PC-9 (cell line): Measurements from ENCODE around the gene STAG3. TPM values are rescaled to one million over a fixed set of nuclear protein-coding genes. Genes with fewer than 3 reads are reported as not detected.

ENCODE experiments used
- BruUV-seq: library from RNA; stranded (reverse); fragments of 400-500 nt; replicated peaks from 2 replicates; lab custom pipeline; 2021; lab: Mats Ljungman, UMichigan
- CTCF ChIA-PET: fragments of 300-600 bp; sonication (Branson Sonifier 250); formaldehyde crosslinking; loops from one replicate; lab custom pipeline; 2022; ENCODE audit warnings: antibody characterized with exemption; lab: Charles Lee
- POLR2A ChIA-PET: fragments of 300-600 bp; sonication (Branson Sonifier 250); formaldehyde crosslinking; loops from one replicate; lab custom pipeline; 2022; ENCODE audit warnings: antibody characterized with exemption; ENCODE audit not compliant: unreplicated experiment; lab: Charles Lee
- DNase-seq, 2 experiments: peaks; one replicate each; pipeline versions ENCODE4 v3.0.0 to v3.0.0-alpha.2; 2015 to 2022; ENCODE audit warnings: mixed read lengths in 1 of 2
- H2AFZ ChIP-seq: fragments of 200-600 bp; sonication (generic); 2 replicates; pipeline ENCODE4 v1.8.1; 2017; ENCODE audit warnings: antibody characterized with exemption
- H3F3A ChIP-seq: fragments of 200-600 bp; sonication (generic); 2 replicates; pipeline ENCODE4 v1.8.1; 2017; ENCODE audit warnings: antibody characterized with exemption, mild to moderate bottlenecking, low read depth; ENCODE audit not compliant: insufficient read depth
- H3K27ac ChIP-seq: fragments of 200-600 bp; sonication (generic); 2 replicates; pipeline ENCODE4 v1.6.1; 2016; ENCODE audit warnings: mixed run types
- H3K27me3 ChIP-seq: fragments of 200-600 bp; sonication (generic); 2 replicates; pipeline ENCODE4 v1.6.1; 2016; ENCODE audit warnings: low read depth, mixed run types; ENCODE audit not compliant: insufficient read depth
- H3K36me3 ChIP-seq: fragments of 200-600 bp; sonication (generic); 2 replicates; pipeline ENCODE4 v1.6.1; 2016; ENCODE audit warnings: low read depth, mixed run types
- H3K4me1 ChIP-seq: fragments of 200-600 bp; sonication (generic); replicated peaks from 2 replicates; pipeline ENCODE4 v1.6.1; 2016; ENCODE audit warnings: mixed run types; ENCODE audit not compliant: insufficient read depth
- H3K4me2 ChIP-seq: fragments of 200-600 bp; sonication (generic); 2 replicates; pipeline ENCODE4 v1.6.1; 2017; ENCODE audit warnings: mixed run types
- H3K4me3 ChIP-seq: fragments of 200-600 bp; sonication (generic); 2 replicates; pipeline ENCODE4 v1.6.1; 2016; ENCODE audit warnings: mixed run types
- H3K79me2 ChIP-seq: fragments of 200-600 bp; sonication (generic); 2 replicates; pipeline ENCODE4 v1.6.1; 2017; ENCODE audit warnings: low read depth, mixed run types
- H3K9me2 ChIP-seq: fragments of 200-600 bp; sonication (generic); 2 replicates; pipeline ENCODE4 v1.8.1; 2017; ENCODE audit warnings: mild to moderate bottlenecking; ENCODE audit not compliant: insufficient read depth
- H3K9me3 ChIP-seq: fragments of 200-600 bp; sonication (generic); 2 replicates; pipeline ENCODE4 v1.8.1; 2016; ENCODE audit warnings: low read depth; ENCODE audit not compliant: insufficient read depth
- H4K20me1 ChIP-seq: fragments of 200-600 bp; sonication (generic); 2 replicates; pipeline ENCODE4 v1.8.1; 2017; ENCODE audit not compliant: insufficient read depth
- EZH2 ChIP-seq: fragments of 200-600 bp; sonication (generic); IDR thresholded peaks from 2 replicates; pipeline ENCODE4 v1.8.0; 2017; ENCODE audit warnings: antibody characterized with exemption, low read depth
- intact Hi-C: fragments of 100-400 bp; cut with micrococcal nuclease; formaldehyde crosslinking; loops from one replicate; pipeline ENCODE4 v1.10.0; 2022; ENCODE audit not compliant: unreplicated experiment
- total RNA-seq: library from RNA; stranded (reverse); gene quantifications from 2 replicates; pipeline ENCODE4 v1.2.3, GENCODE V29; 2021
- TF ChIP-seq, protein P1 (sequence below): fragments of 200-600 bp; sonication (generic); conservative IDR thresholded peaks from 2 replicates; pipeline ENCODE4 v1.6.1; 2017; ENCODE audit warnings: mixed run types, antibody characterized with exemption, mild to moderate bottlenecking, moderate library complexity

Gene STAG3
- total RNA-seq, 1 experiment from 2014 or later: 0.83 TPM

GRCh38 chr7:100173806-100174495 lies 3.8 kb upstream of the STAG3 start:
- ChIA-PET POLR2A (no interaction called here), CTCF (interaction anchor here (0.7 kb wide), 1 partner anchor 195 kb away, joined by 3 read pairs; no protein-coding TSS in a partner anchor)
- DNase-seq: no peak
- H3K9me3 ChIP-seq: no peaks in the 10 kb centered on the region
- TF ChIP-seq EZH2: no peak
- TF ChIP-seq, protein P1, sequence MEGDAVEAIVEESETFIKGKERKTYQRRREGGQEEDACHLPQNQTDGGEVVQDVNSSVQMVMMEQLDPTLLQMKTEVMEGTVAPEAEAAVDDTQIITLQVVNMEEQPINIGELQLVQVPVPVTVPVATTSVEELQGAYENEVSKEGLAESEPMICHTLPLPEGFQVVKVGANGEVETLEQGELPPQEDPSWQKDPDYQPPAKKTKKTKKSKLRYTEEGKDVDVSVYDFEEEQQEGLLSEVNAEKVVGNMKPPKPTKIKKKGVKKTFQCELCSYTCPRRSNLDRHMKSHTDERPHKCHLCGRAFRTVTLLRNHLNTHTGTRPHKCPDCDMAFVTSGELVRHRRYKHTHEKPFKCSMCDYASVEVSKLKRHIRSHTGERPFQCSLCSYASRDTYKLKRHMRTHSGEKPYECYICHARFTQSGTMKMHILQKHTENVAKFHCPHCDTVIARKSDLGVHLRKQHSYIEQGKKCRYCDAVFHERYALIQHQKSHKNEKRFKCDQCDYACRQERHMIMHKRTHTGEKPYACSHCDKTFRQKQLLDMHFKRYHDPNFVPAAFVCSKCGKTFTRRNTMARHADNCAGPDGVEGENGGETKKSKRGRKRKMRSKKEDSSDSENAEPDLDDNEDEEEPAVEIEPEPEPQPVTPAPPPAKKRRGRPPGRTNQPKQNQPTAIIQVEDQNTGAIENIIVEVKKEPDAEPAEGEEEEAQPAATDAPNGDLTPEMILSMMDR: no peak; the same call in 1 of the 2 replicates
- H3K79me2 ChIP-seq: no peaks in the 10 kb centered on the region
- H3F3A ChIP-seq: peaks cover 2% of the 10 kb centered on the region; the same call in 1 of the 2 replicates
- H2AFZ ChIP-seq: no peak overlapping the region
- H3K36me3 ChIP-seq: no peaks in the 10 kb centered on the region
- 0 out of 2 replicates have a peak, but pooled peaks cover 6% of the 10 kb centered on the region for H3K4me1 ChIP-seq
- H3K27ac ChIP-seq: no peak overlapping the region
- intact Hi-C loops: no loop called here
- H4K20me1 ChIP-seq: no peaks in the 10 kb centered on the region
- peaks cover 22% of the 10 kb centered on the region for H3K27me3 ChIP-seq
- no peak overlapping the region for H3K4me2 ChIP-seq
- no peak overlapping the region for H3K4me3 ChIP-seq
- no peaks in the 10 kb centered on the region for H3K9me2 ChIP-seq
- no TSS peak for BruUV-seq

GRCh38 chr7:100174582-100174981 lies 3.1 kb upstream of the STAG3 start:
- H3K9me3 ChIP-seq: no peaks in the 10 kb centered on the region
- H3K4me2 ChIP-seq: no peak overlapping the region
- no peaks in the 10 kb centered on the region for H3K79me2 ChIP-seq
- H3K27me3 ChIP-seq: peaks cover 15% of the 10 kb centered on the region
- H3K36me3 ChIP-seq: no peaks in the 10 kb centered on the region
- intact Hi-C loops: no loop called here
- no peaks in the 10 kb centered on the region for H4K20me1 ChIP-seq
- POLR2A ChIA-PET: interaction anchor here (0.6 kb wide), 1 partner anchor 28 kb away, joined by 4 read pairs; no protein-coding TSS in a partner anchor
- no peak overlapping the region for H3K4me3 ChIP-seq
- no peak overlapping the region for H2AFZ ChIP-seq
- 0 out of 2 replicates have a peak, but pooled peaks cover 6% of the 10 kb centered on the region for H3K4me1 ChIP-seq
- DNase-seq: no peak
- no TSS peak for BruUV-seq
- CTCF ChIA-PET: no interaction called here
- H3F3A ChIP-seq: peaks cover 2% of the 10 kb centered on the region; the same call in 1 of the 2 replicates
- TF ChIP-seq EZH2: no peak
- TF ChIP-seq, protein P1: no peak
- no peak overlapping the region for H3K27ac ChIP-seq
- no peaks in the 10 kb centered on the region for H3K9me2 ChIP-seq

DNA sequence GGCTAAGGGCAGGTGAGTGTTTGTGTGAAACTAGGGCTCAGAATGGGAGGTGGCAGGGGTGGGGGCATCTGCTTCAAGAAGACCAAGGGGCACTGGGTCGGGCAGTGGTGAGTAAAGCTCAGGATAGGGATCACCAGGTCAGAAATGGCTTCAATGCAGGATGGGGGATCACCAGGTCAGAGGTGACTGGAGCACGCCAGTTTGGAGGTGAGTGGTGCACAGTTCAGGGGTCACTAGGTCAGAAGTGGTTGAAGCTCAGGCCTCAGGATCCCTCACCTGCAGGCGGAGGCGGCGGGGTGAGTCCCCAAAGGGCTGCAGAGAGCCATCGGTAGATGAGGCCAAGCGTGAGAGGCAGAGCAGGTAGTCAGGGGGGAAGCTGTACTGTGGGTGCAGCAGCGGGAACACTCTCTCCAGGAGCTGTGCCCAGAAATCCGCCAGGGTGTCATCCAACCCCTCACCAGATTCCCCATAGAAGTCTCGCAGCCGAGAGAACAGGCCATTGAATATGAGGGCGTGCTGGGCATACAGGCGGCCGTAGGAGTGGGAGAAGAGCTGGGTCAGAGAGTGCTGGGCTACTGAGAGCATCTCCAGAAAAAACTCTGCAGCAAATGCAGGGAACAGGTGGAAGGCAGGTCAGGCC lies 2.3 kb upstream of the STAG3 start:
- no peaks in the 10 kb centered on the region for H3K36me3 ChIP-seq
- H3K27me3 ChIP-seq: peaks cover 8% of the 10 kb centered on the region
- H3K79me2 ChIP-seq: no peaks in the 10 kb centered on the region
- no peaks in the 10 kb centered on the region for H3K9me2 ChIP-seq
- DNase-seq: no peak
- H4K20me1 ChIP-seq: no peaks in the 10 kb centered on the region
- 0 out of 2 replicates have a peak, but pooled peaks cover 6% of the 10 kb centered on the region for H3K4me1 ChIP-seq
- BruUV-seq: no TSS peak
- H3K27ac ChIP-seq: no peak overlapping the region
- intact Hi-C loops: no loop called here
- POLR2A ChIA-PET: no interaction called here
- no peaks in the 10 kb centered on the region for H3K9me3 ChIP-seq
- CTCF ChIA-PET: no interaction called here
- H3F3A ChIP-seq: peaks cover 2% of the 10 kb centered on the region; the same call in 1 of the 2 replicates
- no peak overlapping the region for H2AFZ ChIP-seq
- H3K4me2 ChIP-seq: no peak overlapping the region
- TF ChIP-seq, protein P1: no peak
- TF ChIP-seq EZH2: no peak
- no peak overlapping the region for H3K4me3 ChIP-seq
